Stomach (tissue), 4 donors: ENCODE measurements around the gene ARHGAP26.

Experiments used
- POLR2A ChIP-seq, 4 donors: fragments of 450-650 bp; IDR thresholded peaks; one replicate each; pipeline ENCODE4 v1.6.1; 2016; ENCODE audit warnings: antibody characterized with exemption in 4 of 4, control low read depth in 2 of 4, mild to moderate bottlenecking in 1 of 4, moderate library complexity in 1 of 4
- POLR2AphosphoS5 ChIP-seq, 3 donors: sonication (generic); formaldehyde crosslinking; IDR thresholded peaks; one replicate each; pipeline ENCODE4 v1.6.1; 2016; ENCODE audit warnings: antibody characterized with exemption in 3 of 3

- TF ChIP-seq POLR2AphosphoS5 (IDR thresholded peaks at IDR 0.05), result peak in 2 of 3 donors; percentile 18 to 45
- no peak for TF ChIP-seq POLR2A (IDR thresholded peaks at IDR 0.05)
Observed at GRCh38 chr5:142753116-142753631, 17.0 kb upstream of the ARHGAP26 start.
